DLD1 (cell line): ENCODE measurements around the gene RARRES2.

Experiments used
- in situ Hi-C: cut with HindIII; loops from 2 replicates; pipeline ENCODE4 v1.10.0; 2017; ENCODE audit warnings: low sequenced_read_pairs

RARRES2 gene

DNA sequence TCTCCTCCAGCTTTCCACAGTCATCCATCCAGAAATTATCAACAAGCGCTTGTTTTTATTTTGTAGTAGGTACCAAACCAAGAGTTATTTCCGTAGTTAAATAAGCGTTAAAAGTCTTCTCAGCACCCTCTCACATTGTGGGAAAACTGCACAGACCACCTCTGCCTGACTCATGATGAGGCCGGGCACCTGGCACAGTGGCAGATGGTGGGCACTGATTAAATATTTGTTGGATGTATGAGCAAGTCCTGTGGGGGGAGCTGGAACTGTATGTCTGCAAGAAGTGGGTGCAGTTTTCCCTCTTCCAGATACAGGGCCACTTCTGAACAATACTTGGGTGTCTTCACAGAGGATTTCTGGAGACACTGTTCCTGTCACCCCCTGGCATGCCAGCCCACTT lies 21.9 kb upstream of the RARRES2 start:
- in situ Hi-C loops, result no loop called here

DNA sequence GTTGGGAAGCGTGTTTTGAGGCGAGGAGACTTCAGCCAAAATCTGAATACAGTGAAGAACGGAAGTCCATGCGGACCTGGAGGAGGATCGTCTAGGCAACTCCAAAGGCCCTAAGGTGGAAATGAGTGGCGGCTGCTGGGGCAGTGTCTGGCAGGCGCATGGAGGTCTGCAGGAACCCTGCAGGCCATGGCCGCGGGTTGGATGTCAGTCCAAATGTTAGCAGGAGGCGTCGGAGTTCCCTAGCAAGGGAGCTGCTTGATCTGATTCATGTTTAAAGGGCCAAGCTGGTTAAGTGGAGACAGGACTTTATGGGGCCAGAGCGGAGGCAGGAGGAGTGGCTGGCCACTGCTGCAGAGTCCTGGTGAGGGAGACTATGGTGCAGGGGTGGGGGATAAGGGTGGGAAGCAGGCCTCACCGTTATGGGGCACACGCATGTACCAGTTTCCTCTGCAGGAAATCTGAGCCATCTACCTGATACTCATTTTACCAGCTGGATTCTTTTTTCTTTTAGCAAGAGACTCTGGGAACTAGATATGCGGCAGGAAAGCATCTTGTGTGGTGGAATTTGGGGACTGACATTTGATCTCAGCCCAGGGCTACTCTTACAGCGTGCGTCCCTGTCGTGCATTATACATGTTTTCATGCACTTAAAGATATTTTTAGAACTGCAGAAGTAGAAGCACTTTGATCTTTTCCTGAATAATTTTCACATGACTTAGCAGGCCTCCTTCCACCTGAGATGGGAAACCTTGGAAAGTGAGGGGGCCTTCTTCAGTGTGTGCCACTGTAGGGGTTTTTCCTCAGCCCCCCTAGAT lies 20.6 kb upstream of the RARRES2 start:
- in situ Hi-C loops, result no loop called here

DNA sequence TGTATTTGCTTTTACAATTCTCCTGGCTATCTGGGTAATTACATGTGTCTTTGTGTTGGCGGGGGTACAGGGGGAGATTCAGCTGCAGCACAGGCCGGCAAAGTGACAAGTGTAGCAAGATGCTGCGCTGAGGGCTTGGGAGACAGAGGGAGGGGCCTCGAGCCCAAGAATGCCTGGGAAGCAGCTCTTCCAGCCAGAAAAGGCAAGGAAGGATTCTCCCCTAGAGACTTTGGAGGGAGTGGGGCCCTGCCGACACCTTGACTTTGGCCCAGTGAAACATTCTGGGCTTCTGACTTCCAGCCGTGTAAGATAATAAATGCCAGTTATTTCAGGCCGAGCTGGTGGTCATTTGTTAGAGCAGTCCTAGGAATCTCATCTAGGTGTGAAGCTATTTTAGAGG lies 20.0 kb upstream of the RARRES2 start:
- in situ Hi-C loops, result no loop called here

DNA sequence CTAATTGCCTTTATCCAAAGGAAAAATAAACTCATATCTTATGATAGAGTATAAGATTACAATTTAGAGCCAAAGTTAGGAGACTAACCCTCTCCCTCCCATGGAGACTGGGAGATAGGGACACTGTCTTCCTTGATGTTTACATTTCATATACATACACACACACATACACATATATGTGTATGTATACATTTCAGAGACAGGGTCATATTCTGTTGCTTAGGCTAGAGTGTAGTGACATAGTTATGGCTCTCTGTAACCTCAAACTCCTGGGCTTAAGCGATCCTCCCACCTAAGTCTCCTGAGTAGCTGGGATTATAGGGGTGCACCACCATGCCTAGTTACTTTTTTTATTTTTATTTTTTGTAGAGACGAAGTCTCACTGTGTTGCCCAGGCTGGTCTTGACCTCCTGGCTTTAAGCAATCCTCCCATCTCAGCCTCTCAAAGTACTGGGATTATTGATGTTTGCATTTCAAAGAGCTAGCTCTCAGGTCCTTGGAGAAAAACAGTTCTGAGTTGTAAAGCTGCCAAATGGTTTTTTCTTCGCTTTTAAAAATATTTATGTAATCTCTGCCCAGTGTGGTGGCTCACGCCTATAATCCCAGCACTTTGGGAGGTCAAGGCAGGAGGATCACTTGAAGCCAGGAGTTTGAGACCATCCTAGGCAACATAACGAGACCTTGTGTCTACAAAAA lies 19.1 kb upstream of the RARRES2 start:
- in situ Hi-C loops, result no loop called here

DNA sequence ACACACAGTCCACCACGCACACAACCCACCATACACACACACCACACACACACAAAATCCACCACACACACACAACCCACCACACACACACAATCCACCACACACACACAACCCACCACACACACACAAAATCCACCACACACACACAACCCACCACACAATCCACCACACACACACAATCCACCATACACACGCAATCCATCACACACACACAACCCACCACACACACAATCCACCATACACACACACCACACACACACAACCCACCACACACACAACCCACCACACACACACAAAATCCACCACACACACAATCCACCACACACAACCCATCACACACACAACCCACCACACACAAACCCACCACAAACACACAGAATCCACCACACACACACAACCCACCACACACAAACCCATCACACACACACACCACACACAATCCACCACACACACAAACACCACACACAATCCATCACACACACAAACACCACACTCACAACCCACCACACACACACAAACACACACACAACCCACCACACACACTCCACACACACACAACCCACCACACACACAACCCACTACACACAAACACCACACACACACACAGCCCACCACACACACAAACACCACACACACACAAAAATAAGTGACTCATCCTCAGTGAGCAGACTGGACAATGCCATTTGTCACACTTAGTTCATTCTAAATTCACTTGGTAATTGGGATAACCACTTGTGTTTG lies 18.4 kb upstream of the RARRES2 start:
- in situ Hi-C loops, result no loop called here

DNA sequence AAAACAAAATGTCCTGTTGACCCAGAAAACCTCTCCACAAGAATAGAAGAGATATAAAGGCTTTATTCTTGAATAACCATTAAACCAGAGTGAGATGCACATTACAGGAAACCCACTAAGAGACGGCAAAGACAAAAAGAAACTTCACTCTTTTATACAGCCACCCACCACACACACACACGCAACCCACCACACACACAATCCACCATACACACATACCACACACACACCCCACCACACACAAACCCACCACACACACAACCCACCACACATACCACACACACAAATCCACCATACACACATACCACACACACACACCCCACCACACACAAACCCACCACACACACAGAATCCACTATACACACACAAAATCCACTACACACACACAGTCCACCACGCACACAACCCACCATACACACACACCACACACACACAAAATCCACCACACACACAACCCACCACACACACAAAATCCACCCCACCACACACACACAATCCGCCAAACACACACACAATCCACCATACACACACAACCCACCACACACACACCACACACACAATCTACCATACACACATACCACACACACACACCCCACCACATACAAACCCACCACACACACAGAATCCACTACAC lies 17.7 kb upstream of the RARRES2 start:
- in situ Hi-C loops, result no loop called here

DNA sequence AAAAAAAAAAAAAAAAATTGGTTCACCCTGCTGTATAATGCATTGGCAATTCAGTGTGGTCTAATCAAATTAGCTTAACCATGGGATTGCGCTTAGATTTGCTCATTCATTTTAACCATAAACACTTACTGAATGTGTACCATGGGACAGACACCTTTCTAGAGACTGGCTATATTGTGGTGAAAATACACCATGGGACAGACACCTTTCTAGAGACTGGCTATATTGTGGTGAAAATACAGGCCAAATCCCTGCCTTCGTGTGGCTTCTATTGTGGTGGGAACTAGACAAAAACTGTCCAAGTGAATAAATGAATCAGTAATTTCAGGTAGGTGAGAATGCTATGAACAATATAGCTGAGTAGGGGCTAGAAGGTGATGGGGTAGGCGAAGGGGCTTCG lies 17.0 kb upstream of the RARRES2 start:
- in situ Hi-C loops, result no loop called here

DNA sequence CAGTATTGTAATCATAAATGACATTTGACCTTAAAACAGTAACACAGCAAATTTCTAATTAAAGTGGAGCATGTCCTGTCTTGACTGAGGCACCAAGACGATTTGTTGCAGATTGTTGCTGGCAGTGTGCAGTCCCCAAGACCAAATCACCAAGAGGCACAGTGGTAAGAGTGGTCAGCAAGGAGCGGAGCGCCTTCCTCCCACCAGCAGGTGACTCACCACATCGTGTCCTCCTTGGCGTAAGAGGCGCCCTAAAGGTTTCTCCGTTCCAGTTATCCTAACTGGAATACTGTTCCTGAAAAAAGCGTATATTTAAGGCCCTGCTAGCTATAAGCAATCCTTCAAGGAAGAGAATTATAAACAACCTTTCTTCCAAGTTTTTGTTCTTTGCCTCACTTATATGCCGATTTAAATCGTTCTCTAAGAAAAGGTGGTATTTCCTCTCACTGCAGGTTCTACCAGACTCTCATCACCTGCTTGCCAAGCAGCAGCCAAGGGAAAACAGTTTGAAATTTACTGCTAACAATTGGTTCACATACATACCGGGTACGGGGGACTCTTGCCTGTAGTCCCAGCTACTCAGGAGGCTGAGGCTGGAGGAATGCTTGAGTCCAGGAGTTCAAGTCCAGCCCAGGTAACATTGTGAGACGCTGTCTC lies 16.5 kb upstream of the RARRES2 start:
- in situ Hi-C loops, result no loop called here

DNA sequence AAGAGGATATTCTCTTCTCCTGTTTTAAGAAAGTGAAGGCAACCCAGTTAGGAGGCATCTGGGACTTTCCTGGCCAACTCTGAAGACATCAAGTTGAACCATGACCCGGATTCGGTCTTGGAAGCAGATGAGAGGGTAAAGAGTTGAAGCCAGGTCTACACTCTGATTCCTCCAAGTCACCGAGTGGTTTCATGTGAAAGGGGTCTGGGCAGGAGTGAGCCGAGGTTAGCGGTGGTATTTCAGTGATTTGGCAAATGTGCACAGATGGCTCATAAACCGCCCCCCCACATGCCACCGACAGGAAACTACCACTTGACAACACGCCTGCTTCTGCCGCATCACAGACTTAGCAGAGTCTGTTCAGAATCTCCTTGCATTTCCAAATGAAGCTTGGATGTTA lies 15.8 kb upstream of the RARRES2 start:
- in situ Hi-C loops, result no loop called here

DNA sequence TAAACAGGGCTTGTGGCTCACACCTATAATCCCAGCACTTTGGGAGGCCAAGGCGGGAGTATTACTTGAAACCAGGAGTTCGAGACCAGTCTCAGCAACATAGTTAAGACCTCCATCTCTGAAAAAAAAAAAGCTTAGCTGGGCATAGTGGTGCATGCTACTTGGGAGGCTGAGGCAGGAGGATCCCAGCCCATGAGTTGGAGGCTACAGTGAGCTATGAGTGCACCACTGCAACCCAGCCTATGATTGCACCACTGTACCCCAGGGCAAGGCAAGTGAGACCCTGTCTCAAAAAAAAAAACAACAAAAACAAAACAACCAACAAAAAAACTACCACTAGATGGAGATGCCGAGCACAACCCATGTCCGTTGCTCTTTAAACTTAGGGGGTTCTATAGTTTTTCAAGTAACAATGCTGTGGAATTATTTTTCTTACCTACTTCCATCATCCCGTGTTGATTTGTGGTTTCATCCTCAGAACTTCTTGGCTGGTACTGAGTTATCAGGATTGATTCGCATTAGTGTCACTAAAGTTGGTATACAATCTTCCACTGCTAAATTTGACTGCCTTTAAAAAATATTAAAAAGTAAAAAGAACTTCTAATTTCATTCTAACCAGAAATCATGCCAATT lies 15.0 kb upstream of the RARRES2 start:
- in situ Hi-C loops, result no loop called here

DNA sequence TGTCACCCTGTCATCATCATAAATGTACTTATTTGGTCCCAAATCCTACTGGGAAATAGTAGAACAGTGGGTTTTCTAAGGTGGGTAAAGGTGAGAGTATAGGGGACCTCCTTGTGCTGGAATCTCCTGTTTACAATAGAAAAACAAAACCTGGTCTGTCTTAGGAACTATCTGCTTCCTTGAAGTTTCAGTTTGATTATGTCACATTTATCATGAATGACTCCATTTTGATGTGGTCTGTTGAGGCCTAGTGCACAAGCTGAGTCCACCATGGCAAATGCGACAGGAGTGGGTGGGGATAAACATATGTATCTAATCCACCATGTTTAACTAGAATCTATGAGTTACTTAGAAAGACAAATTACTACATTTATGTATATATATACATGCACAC lies 14.2 kb upstream of the RARRES2 start:
- in situ Hi-C loops, result no loop called here

DNA sequence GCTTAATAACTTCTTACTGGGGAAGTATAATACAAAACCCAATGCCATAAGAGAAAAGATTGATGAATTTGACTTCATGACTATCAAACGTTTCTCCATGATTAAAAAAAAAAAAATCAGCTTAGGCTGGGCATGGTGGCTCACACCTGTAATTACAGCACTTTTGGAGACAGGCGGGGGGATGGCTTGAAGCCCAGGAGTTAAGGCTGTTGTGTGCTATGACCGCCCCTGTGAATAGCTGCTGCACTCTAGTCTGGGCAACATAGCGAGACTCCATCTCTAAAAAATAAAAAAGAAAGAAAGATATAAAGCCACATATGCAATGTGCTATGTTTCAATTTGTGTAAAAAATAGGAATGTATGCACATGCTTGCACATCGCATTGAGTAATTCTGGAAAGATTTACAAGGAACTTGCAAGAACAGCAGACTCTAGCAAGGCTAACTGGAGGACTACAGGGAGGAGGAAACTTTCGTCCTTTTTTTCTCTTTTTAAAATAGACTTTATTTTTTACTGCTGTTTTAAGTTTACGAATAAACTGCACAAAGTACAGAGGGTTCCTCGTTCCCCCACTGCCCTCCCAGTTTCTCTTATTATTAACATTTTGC lies 10.3 kb upstream of the RARRES2 start:
- in situ Hi-C loops, result no loop called here

DNA sequence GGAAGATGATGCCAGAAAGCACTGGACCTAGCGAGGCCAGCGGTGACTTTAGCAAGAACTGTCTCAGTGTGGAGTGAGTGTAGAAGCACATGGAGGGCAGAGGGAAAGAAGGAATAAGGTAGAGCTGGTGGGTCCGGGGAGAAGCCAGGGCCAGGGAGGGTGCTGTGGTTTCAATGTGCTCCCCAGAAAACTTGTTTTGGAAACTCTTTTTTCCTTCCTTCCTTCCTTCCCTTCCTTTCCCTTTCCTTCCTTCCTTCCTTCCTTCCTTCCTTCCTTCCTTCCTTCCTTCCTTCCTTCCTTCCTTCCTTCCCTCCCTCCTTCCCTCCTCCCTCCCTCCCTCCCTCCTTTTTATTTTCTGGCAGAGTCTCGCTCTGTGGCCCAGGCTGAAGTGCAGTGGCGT lies 5.5 kb upstream of the RARRES2 start:
- in situ Hi-C loops, result no loop called here

DNA sequence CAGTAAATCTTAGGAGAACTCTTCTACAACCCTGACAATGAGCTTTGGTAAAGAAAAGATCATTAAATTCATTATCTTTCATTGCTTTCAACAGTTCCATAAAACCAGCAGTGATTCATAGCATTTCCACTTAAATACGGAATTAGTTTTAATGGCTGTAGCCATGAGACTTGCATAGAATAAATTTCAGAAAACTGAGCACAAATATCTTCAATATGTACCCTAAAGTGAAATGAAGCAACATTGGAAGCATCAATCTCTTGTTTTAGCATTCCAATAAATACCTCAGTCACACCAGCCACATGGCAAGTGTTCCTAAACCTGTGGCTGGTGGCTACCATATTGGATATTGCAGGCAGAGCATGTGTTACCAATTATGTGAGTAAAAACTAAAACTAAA lies 3.6 kb upstream of the RARRES2 start:
- in situ Hi-C loops, result no loop called here

DNA sequence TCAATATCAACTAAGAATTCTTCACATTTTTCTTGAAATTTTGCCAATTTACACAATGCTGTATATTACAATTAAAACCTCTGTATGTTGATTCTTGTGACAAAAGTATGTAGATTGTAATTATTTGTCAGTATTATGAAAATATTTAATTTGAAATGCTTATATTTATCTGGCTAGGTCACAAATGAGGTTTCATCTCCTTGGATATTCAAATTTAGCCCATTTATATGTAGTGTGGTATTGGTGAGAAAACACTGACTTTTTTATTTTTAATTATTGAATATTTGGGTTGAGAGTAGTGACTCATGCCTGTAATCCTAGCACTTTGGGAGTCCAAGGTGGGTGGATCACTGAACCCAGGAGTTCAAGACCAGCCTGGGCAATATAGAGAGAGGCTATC lies 2.9 kb upstream of the RARRES2 start:
- in situ Hi-C loops, result no loop called here

DNA sequence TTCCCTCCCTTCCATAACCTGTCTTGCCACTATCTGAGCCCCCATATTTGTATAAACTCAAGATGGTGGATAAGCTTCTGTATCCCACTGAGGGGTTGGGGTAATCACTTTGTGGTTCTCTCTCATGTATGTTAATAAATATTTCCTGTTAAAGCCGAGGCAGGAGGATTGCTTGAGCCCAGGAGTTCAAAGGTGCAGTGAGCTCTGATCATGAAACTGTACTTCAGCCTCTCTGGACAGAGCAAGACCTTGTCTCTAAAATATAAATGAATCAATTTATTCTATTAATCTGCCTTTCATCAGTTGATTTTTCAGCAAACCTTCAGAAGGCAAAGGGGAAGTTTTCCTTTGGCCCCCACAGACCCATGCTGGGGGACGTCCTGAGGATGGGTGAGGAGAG lies 1.8 kb upstream of the RARRES2 start:
- in situ Hi-C loops, result no loop called here

DNA sequence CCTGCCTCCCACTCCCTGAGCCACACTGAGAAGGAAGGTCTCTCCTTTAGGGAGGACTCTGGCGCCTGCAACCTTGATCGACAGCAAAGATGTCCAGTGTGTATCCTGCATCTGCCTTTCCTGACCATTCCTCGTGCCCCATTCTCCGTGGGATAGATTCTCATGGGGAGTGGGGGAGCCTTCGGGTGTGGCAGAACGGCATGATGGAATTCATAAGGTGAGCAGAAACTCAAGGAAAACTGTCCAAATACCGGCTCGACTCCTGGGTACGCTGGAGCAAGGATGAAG lies 636 bp upstream of the RARRES2 start:
- in situ Hi-C loops, result no loop called here

DNA sequence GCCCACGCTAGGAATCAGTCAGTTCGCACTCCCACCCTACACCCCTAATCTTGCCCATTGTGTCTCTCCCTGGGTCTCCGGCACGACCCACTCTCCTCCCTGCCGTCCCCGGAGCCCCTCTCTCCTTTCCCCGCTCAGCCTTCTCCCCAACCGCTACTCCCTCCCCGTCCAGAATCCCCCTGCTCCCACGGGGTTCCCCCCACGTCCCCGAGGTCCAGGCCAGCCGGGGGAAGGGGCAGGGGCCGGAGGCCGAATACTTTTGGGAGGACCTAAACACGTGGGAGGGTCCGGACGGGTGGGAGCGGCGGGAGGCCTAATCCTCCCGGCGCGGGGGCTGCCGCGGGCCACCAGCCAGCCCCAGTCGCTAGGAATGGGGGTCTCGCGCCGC lies 560 bp downstream of the RARRES2 start:
- in situ Hi-C loops, result no loop called here

DNA sequence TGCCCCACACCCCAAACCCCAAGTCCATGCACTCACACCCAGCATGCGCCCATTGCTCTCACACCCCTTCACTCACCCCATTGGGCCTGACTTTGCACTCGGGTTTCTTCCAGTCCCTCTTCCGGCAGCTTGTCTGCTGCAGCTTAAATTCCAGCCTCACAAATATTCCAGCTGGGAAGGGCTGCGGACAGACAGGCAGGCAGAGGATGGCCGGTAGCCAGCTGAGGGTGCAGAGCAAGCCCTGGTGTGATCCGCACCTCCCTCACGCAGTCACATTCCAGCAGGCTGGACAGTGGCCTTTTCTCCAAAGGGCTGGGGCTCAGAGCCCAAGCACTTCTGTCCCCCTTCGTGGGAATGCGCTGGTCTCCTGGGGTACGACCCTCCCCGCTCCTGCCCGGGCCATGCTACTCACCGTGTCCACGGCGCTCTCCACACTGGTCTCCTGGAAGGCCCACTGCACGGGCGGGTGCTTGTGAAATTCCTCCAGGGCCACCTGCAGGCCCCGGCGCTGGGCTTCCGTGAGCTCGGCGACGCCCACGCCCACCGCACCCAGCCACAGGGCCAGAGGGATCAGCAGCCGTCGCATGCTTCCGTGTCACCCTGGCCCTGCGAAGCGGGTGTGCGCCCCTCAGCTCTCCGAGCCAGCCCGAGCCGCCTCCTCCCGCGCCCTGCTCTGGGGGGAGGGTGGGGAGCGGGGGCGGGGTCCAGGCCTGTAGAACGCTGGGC lies 1.2 kb downstream of the RARRES2 start:
- in situ Hi-C loops, result no loop called here

DNA sequence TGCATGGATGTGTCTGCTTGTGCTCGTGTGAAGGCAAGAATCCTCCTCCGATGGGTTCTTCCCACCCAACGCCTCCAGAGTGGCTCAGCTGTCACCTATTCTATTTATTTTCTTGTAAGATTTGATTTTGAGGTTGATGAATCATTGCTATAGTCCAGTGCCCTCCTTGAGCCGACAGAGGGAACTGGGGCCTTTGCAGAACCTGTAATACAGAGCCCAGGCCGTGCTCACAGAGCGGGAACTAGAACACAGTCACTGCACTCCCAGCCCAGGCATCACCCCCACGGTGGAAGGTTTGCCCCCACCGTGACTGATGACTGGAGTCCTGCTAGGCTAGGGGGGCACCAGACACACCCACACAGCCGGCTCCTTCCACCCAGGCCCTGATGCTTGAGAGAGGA lies 2.0 kb downstream of the RARRES2 start:
- in situ Hi-C loops, result no loop called here
